ENCODE data around the gene HFE. TPM values are rescaled to one million over a fixed set of nuclear protein-coding genes. Genes with fewer than 3 reads are reported as not detected.
A peak's percentile ranks its signal among the peaks of the same experiment; 100 is the strongest.

HFE gene
- total and polyA plus RNA-seq, 2 of the 13 experiments (the other 11 are each of a cell fraction or from before 2014, with no cell fraction given): 3.7 to 6.3 TPM

DNA sequence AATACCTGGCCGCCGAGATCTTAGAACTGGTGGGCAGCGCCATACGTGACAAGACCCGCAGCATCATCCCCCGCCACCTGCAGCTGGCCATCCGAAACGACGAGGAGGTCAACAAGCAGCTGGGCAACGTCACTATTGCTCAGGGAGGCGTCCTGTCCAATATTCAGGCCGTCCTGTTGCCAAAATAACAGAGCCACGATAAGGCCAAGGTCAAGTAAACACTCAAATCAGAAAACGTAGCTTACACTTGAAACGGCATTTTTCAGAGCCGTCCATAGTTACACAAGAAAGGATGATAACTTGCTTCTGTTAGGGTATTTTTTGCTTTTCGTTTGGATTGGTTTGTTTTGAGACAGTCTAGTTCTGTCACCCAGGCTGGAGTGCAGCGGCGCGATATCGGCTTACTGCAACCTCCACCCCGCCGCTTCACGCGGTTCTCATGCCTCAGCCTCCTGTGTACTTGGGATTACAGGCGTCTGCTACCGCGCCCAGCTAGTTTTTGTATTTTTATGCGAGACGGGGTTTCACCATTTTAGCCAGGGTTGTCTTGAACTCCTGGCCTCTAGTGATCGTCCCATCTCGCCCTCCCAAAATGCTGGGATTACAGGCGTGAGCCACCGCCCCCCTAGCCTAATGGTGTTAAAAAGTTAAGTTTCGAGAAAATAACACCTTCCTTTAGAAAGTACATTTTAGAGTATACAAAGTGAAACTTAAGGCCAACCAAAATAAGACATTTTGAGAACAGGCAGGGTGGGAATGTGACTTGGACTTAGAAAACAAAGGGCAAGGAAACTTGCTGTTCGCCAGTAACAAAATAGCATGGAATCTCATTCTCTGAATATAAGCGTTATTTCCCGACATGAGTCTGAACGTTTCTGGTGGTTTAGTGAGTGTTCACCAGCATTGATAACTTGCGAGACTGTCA is 42.8 kb upstream of the HFE start (continued):
- TF ChIP-seq ATF7 (IDR thresholded peaks at IDR 0.05) (no peak), ATF7 (CRISPR knock-in tag; IDR thresholded peaks at IDR 0.05) (no peak), ZNF451 (CRISPR knock-in tag; IDR thresholded peaks at IDR 0.05) (no peak), FOXJ3 (CRISPR knock-in tag; IDR thresholded peaks at IDR 0.05; ENCODE audit: borderline replicate concordance) (peak; percentile 29; the same call in 1 of the 2 replicates), TERF1 (CRISPR knock-in tag; IDR thresholded peaks at IDR 0.05) (no peak), ZNF713 (CRISPR knock-in tag; IDR thresholded peaks at IDR 0.05) (no peak), THAP11 (CRISPR knock-in tag; IDR thresholded peaks at IDR 0.05) (peak; percentile 14; the same call in 1 of the 2 replicates), DDIT3 (CRISPR knock-in tag; IDR thresholded peaks at IDR 0.05) (no peak), U2AF2 (IDR thresholded peaks at IDR 0.05; ENCODE audit: low read depth, low read length) (no peak), ZMYM2 (CRISPR knock-in tag; IDR thresholded peaks at IDR 0.05) (peak; percentile 37; the same call in 1 of the 2 replicates), GZF1 (CRISPR knock-in tag; IDR thresholded peaks at IDR 0.05) (no peak), NFKBIZ (CRISPR knock-in tag; IDR thresholded peaks at IDR 0.05) (0 out of 2 replicates have a peak, but pooled peaks have one; percentile 12), ZNF605 (CRISPR knock-in tag; IDR thresholded peaks at IDR 0.05) (peak; percentile 69; the same call in 1 of the 2 replicates), RXRA (CRISPR knock-in tag; IDR thresholded peaks at IDR 0.05) (peak; percentile 72; the same call in 1 of the 2 replicates), ZIK1 (CRISPR knock-in tag; IDR thresholded peaks at IDR 0.05; ENCODE audit: borderline replicate concordance, low read depth) (no peak), ZNF44 (CRISPR knock-in tag; IDR thresholded peaks at IDR 0.05) (no peak), EHMT2 (IDR thresholded peaks at IDR 0.05; ENCODE audit: borderline replicate concordance, low read depth, low read length) (no peak), IRF2 (CRISPR knock-in tag; IDR thresholded peaks at IDR 0.05) (peak; percentile 4; the same call in 1 of the 2 replicates), EP300 (IDR thresholded peaks at IDR 0.05; ENCODE audit: low read depth in 2 of 2, low read length in 2 of 2) (no peak), EP300 (CRISPR knock-in tag; IDR thresholded peaks at IDR 0.05; ENCODE audit: borderline replicate concordance) (peak; percentile 45; the same call in 1 of the 2 replicates)
- TF ChIP-seq, protein P1, sequence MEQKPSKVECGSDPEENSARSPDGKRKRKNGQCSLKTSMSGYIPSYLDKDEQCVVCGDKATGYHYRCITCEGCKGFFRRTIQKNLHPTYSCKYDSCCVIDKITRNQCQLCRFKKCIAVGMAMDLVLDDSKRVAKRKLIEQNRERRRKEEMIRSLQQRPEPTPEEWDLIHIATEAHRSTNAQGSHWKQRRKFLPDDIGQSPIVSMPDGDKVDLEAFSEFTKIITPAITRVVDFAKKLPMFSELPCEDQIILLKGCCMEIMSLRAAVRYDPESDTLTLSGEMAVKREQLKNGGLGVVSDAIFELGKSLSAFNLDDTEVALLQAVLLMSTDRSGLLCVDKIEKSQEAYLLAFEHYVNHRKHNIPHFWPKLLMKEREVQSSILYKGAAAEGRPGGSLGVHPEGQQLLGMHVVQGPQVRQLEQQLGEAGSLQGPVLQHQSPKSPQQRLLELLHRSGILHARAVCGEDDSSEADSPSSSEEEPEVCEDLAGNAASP (CRISPR knock-in tag; IDR thresholded peaks at IDR 0.05; ENCODE audit: borderline replicate concordance): no peak; the same call in 1 of the 2 replicates
- TF ChIP-seq, protein P2, sequence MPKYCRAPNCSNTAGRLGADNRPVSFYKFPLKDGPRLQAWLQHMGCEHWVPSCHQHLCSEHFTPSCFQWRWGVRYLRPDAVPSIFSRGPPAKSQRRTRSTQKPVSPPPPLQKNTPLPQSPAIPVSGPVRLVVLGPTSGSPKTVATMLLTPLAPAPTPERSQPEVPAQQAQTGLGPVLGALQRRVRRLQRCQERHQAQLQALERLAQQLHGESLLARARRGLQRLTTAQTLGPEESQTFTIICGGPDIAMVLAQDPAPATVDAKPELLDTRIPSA (CRISPR knock-in tag; IDR thresholded peaks at IDR 0.05; ENCODE audit: borderline replicate concordance): 0 out of 2 replicates have a peak, but pooled peaks have one; percentile 54
